IPS-18a (cell line): ENCODE measurements around the gene DIP2C.
"Not testable (repeated sequence)": the region's sequence is repeated elsewhere in the genome, so short reads cannot be mapped to it uniquely, and the experiment has no call there.

Source experiments
- H3K27ac ChIP-seq: one replicate; pipeline ENCODE4 v1.5.1; 2013; ENCODE audit warnings: low read length
- H3K27me3 ChIP-seq: one replicate; pipeline ENCODE4 v1.6.1; 2013; ENCODE audit warnings: mild to moderate bottlenecking, low read length; ENCODE audit not compliant: control insufficient read depth, insufficient read depth
- H3K36me3 ChIP-seq: one replicate; pipeline ENCODE4 v1.6.1; 2013; ENCODE audit warnings: low read depth, low read length; ENCODE audit not compliant: control insufficient read depth
- H3K4me1 ChIP-seq: one replicate; pipeline ENCODE4 v1.6.1; 2013; ENCODE audit warnings: low read depth, low read length; ENCODE audit not compliant: control insufficient read depth
- H3K4me3 ChIP-seq: one replicate; pipeline ENCODE4 v1.5.1; 2013; ENCODE audit warnings: low read length
- H3K9ac ChIP-seq: one replicate; pipeline ENCODE4 v1.6.1; 2013; ENCODE audit warnings: mild to moderate bottlenecking, low read length, moderate library complexity
- H3K9me3 ChIP-seq: one replicate; pipeline ENCODE4 v1.6.1; 2013; ENCODE audit warnings: low read depth, low read length; ENCODE audit not compliant: control insufficient read depth

The DIP2C gene

GRCh38 chr10:652832-653459 lies 36.5 kb downstream of the DIP2C start:
- H3K4me1 ChIP-seq, H3K36me3 ChIP-seq, H3K9ac ChIP-seq, H3K27me3 ChIP-seq, H3K4me3 ChIP-seq, H3K9me3 ChIP-seq, H3K27ac ChIP-seq: not testable (repeated sequence)

GRCh38 chr10:652233-652632 lies 37.2 kb downstream of the DIP2C start:
- Histone ChIP-seq H3K4me1 (no peaks in the 10 kb centered on the region), H3K36me3 (no peaks in the 10 kb centered on the region), H3K9ac (no peak overlapping the region), H3K27me3 (no peaks in the 10 kb centered on the region), H3K4me3 (no peak overlapping the region), H3K9me3 (no peaks in the 10 kb centered on the region), H3K27ac (no peak overlapping the region)

- Histone ChIP-seq H3K27me3 (no peaks in the 10 kb centered on the region), H3K4me3 (no peak overlapping the region), H3K9ac (no peak overlapping the region), H3K36me3 (no peaks in the 10 kb centered on the region), H3K27ac (no peak overlapping the region), H3K9me3 (no peaks in the 10 kb centered on the region), H3K4me1 (no peaks in the 10 kb centered on the region)
Observed at GRCh38 chr10:651692-652091, 37.8 kb downstream of the DIP2C start.

GRCh38 chr10:650886-651615 lies 38.4 kb downstream of the DIP2C start:
- Histone ChIP-seq H3K9me3 (no peaks in the 10 kb centered on the region), H3K36me3 (no peaks in the 10 kb centered on the region), H3K9ac (no peak overlapping the region), H3K4me3 (no peak overlapping the region), H3K27me3 (no peaks in the 10 kb centered on the region), H3K4me1 (no peaks in the 10 kb centered on the region), H3K27ac (no peak overlapping the region)

- Histone ChIP-seq H3K27me3 (no peaks in the 10 kb centered on the region), H3K27ac (no peak overlapping the region), H3K9me3 (no peaks in the 10 kb centered on the region), H3K9ac (no peak overlapping the region), H3K4me1 (no peaks in the 10 kb centered on the region), H3K36me3 (no peaks in the 10 kb centered on the region), H3K4me3 (no peak overlapping the region)
Observed at GRCh38 chr10:650441-650851, 39.0 kb downstream of the DIP2C start.

- Histone ChIP-seq H3K4me3 (no peak overlapping the region), H3K9ac (no peak overlapping the region), H3K9me3 (no peaks in the 10 kb centered on the region), H3K36me3 (no peaks in the 10 kb centered on the region), H3K4me1 (no peaks in the 10 kb centered on the region), H3K27ac (no peak overlapping the region), H3K27me3 (no peaks in the 10 kb centered on the region)
Observed at GRCh38 chr10:649798-650440, 39.5 kb downstream of the DIP2C start.

- no peaks in the 10 kb centered on the region for H3K9me3 ChIP-seq
- H3K4me1 ChIP-seq: no peaks in the 10 kb centered on the region
- H3K36me3 ChIP-seq: no peaks in the 10 kb centered on the region
- no peak overlapping the region for H3K9ac ChIP-seq
- H3K27ac ChIP-seq: no peak overlapping the region
- H3K27me3 ChIP-seq: no peaks in the 10 kb centered on the region
- H3K4me3 ChIP-seq: no peak overlapping the region
Observed at GRCh38 chr10:649445-649797, 40.0 kb downstream of the DIP2C start.

- not testable (repeated sequence) for H3K27ac ChIP-seq, H3K27me3 ChIP-seq, H3K9ac ChIP-seq, H3K4me1 ChIP-seq, H3K9me3 ChIP-seq, H3K36me3 ChIP-seq, H3K4me3 ChIP-seq
Observed at GRCh38 chr10:647019-647418, 42.4 kb downstream of the DIP2C start.

- H3K4me1 ChIP-seq: peaks cover 3% of the 10 kb centered on the region
Observed at GRCh38 chr10:646118-646524, 43.3 kb downstream of the DIP2C start.

GRCh38 chr10:644943-645334 lies 44.5 kb downstream of the DIP2C start:
- H3K9ac ChIP-seq: no peak overlapping the region
- H3K27me3 ChIP-seq: no peaks in the 10 kb centered on the region
- H3K4me1 ChIP-seq: peaks cover 3% of the 10 kb centered on the region
- no peaks in the 10 kb centered on the region for H3K36me3 ChIP-seq
- no peak overlapping the region for H3K27ac ChIP-seq
- H3K9me3 ChIP-seq: no peaks in the 10 kb centered on the region
- no peak overlapping the region for H3K4me3 ChIP-seq

More at GRCh38 chr10:646118-646524, 43.3 kb downstream of the DIP2C start:
- Histone ChIP-seq H3K27ac (no peak overlapping the region), H3K27me3 (no peaks in the 10 kb centered on the region), H3K9ac (no peak overlapping the region), H3K4me3 (no peak overlapping the region), H3K36me3 (no peaks in the 10 kb centered on the region), H3K9me3 (no peaks in the 10 kb centered on the region)

GRCh38 chr10:644076-644942 lies 45.2 kb downstream of the DIP2C start:
- no peaks in the 10 kb centered on the region for H3K36me3 ChIP-seq
- no peaks in the 10 kb centered on the region for H3K9me3 ChIP-seq
- no peak overlapping the region for H3K4me3 ChIP-seq
- H3K27me3 ChIP-seq: no peaks in the 10 kb centered on the region
- peaks cover 3% of the 10 kb centered on the region for H3K4me1 ChIP-seq
- H3K9ac ChIP-seq: no peak overlapping the region
- no peak overlapping the region for H3K27ac ChIP-seq
